HepG2 (cell line): ENCODE measurements around the gene CYP2J2. TPM values are rescaled to one million over a fixed set of nuclear protein-coding genes. Genes with fewer than 3 reads are reported as not detected.
A peak's percentile ranks its signal among the peaks of the same experiment; 100 is the strongest.

ENCODE experiments used
- ATAC-seq: fragments of 200-7000 bp; cut with Tn5 transposase; 3 replicates; pipeline ENCODE4 v1.9.1; 2020; ENCODE audit warnings: mild to moderate bottlenecking, moderate library complexity
- BruUV-seq: library from RNA; stranded (reverse); fragments of 400-500 nt; replicated peaks from 2 replicates; lab custom pipeline; 2021; lab: Mats Ljungman, UMichigan
- CTCF ChIA-PET: fragments of 300-600 bp; formaldehyde crosslinking; extraction: SDS; loops from one replicate; lab custom pipeline; 2021; ENCODE audit warnings: low total read pairs, inconsistent platforms, low intra/inter-chr PET ratio; lab: Yijun Ruan, JAX
- POLR2A ChIA-PET: fragments of 350-600 bp; sonication (Branson Sonifier 250); formaldehyde crosslinking; loops from one replicate; lab custom pipeline; 2020; ENCODE audit warnings: antibody characterized with exemption, inconsistent platforms; lab: Yijun Ruan, JAX
- DNase-seq: peaks from one replicate; pipeline ENCODE4 v3.0.0-alpha.2; 2015; ENCODE audit warnings: low spot score
- FAIRE-seq: peaks from 3 replicates; lab custom pipeline; 2011; peaks lifted over from hg19 to GRCh38; lab: Jason Lieb, UNC
- H2AFZ ChIP-seq: one replicate; pipeline ENCODE4 v1.6.1; 2011; ENCODE audit warnings: low read length, inconsistent platforms
- H3K27ac ChIP-seq: fragments of 300-600 bp; 3 replicates; pipeline ENCODE4 v1.8.0; 2011; ENCODE audit warnings: mixed run types, mild to moderate bottlenecking, mixed read lengths, low read length, inconsistent platforms; ENCODE audit not compliant: insufficient read depth; ENCODE audit errors: extremely low read length
- H3K27me3 ChIP-seq, 2 experiments: fragments of 200-600 bp in 1 of 2; 2 replicates in 1 of 2; 3 replicates in 1 of 2; pipeline versions ENCODE4 v1.6.0 to v1.8.0; 2011; ENCODE audit warnings: low read length in 2 of 2, mild to moderate bottlenecking in 2 of 2, moderate library complexity in 2 of 2, inconsistent platforms in 1 of 2; ENCODE audit not compliant: insufficient read depth in 2 of 2, control insufficient read depth in 1 of 2
- H3K36me3 ChIP-seq, 2 experiments: fragments of 200-600 bp in 1 of 2; replicated peaks in 1 of 2; 2 replicates in 1 of 2; 3 replicates in 1 of 2; pipeline versions ENCODE4 v1.5.1 to v1.8.0; 2011; ENCODE audit warnings: low read length in 2 of 2, inconsistent platforms in 1 of 2; ENCODE audit not compliant: insufficient read depth in 2 of 2, control insufficient read depth in 1 of 2
- H3K4me1 ChIP-seq: 2 replicates; pipeline ENCODE4 v1.5.1; 2012; ENCODE audit warnings: low read length, inconsistent platforms; ENCODE audit not compliant: insufficient read depth
- H3K4me2 ChIP-seq: 2 replicates; pipeline ENCODE4 v1.6.0; 2011; ENCODE audit warnings: low read depth, low read length, inconsistent platforms
- H3K4me3 ChIP-seq, 3 experiments: fragments of 200-600 bp in 1 of 3; sonication (generic), shearing (Covaris generic) in 1 of 3; replicated peaks in 1 of 3; 2 replicates each; pipeline ENCODE4 v1.5.1; 2011 to 2016; ENCODE audit warnings: low read length in 3 of 3, inconsistent platforms in 2 of 3, low read depth in 2 of 3, mild to moderate bottlenecking in 2 of 3, control low read depth in 1 of 3, mixed read lengths in 1 of 3; ENCODE audit not compliant: insufficient read depth in 1 of 3
- H3K79me2 ChIP-seq: one replicate; pipeline ENCODE4 v1.6.1; 2011; ENCODE audit warnings: low read length, inconsistent platforms; ENCODE audit not compliant: insufficient read depth
- H3K9ac ChIP-seq: 2 replicates; pipeline ENCODE4 v1.6.0; 2011; ENCODE audit warnings: mild to moderate bottlenecking, low read depth, low read length, inconsistent platforms; ENCODE audit not compliant: insufficient read depth
- H3K9me3 ChIP-seq: 2 replicates; pipeline ENCODE4 v1.5.1; 2012; ENCODE audit warnings: mild to moderate bottlenecking, low read length
- H4K20me1 ChIP-seq: 2 replicates; pipeline ENCODE4 v1.6.0; 2011; ENCODE audit warnings: inconsistent platforms, mild to moderate bottlenecking, low read length, moderate library complexity; ENCODE audit not compliant: insufficient read depth
- ARID2 ChIP-seq: sonication (generic); formaldehyde crosslinking; IDR thresholded peaks from 2 replicates; pipeline ENCODE4 v1.8.1; 2022; ENCODE audit warnings: mild to moderate bottlenecking, missing genetic modification reagents, borderline replicate concordance
- ERF ChIP-seq: IDR thresholded peaks from 2 replicates; pipeline ENCODE4 v1.6.1; 2018; ENCODE audit warnings: missing biosample characterization, missing genetic modification reagents
- FOXJ3 ChIP-seq: sonication (generic); formaldehyde crosslinking; IDR thresholded peaks from 2 replicates; pipeline ENCODE4 v1.4.0; 2020; ENCODE audit warnings: missing genetic modification reagents, mild to moderate bottlenecking, borderline replicate concordance
- KAT8 ChIP-seq: IDR thresholded peaks from 2 replicates; pipeline ENCODE4 v1.6.1; 2016; ENCODE audit warnings: missing genetic modification reagents, missing compliant biosample characterization
- MEF2D ChIP-seq: sonication (generic); formaldehyde crosslinking; IDR thresholded peaks from 2 replicates; pipeline ENCODE4 v1.5.1; 2020; ENCODE audit warnings: mild to moderate bottlenecking, missing genetic modification reagents
- PHF8 ChIP-seq: sonication (generic); formaldehyde crosslinking; IDR thresholded peaks from 2 replicates; pipeline ENCODE4 v1.5.0; 2020; ENCODE audit warnings: missing genetic modification reagents
- POGZ ChIP-seq: sonication (generic); formaldehyde crosslinking; IDR thresholded peaks from 2 replicates; pipeline ENCODE4 v1.4.0; 2020; ENCODE audit warnings: mild to moderate bottlenecking, missing genetic modification reagents
- SPEN ChIP-seq: sonication (generic); formaldehyde crosslinking; IDR thresholded peaks from 2 replicates; pipeline ENCODE4 v1.5.1; 2020; ENCODE audit warnings: low read depth, mild to moderate bottlenecking, missing genetic modification reagents
- STAG1 ChIP-seq: sonication (generic); formaldehyde crosslinking; IDR thresholded peaks from 2 replicates; pipeline ENCODE4 v1.4.0; 2020; ENCODE audit warnings: missing genetic modification reagents
- ZFP82 ChIP-seq: sonication (generic); formaldehyde crosslinking; IDR thresholded peaks from 2 replicates; pipeline ENCODE4 v1.5.1; 2020; ENCODE audit warnings: mild to moderate bottlenecking, missing genetic modification reagents, borderline replicate concordance
- ZNF614 ChIP-seq: IDR thresholded peaks from 2 replicates; pipeline ENCODE4 v1.6.1; 2018; ENCODE audit warnings: missing biosample characterization, missing genetic modification reagents, inconsistent platforms, borderline replicate concordance
- ZNF720 ChIP-seq: sonication (generic); formaldehyde crosslinking; IDR thresholded peaks from 2 replicates; pipeline ENCODE4 v1.4.0; 2020; ENCODE audit warnings: missing genetic modification reagents
- ZNF816 ChIP-seq: sonication (generic); formaldehyde crosslinking; IDR thresholded peaks from 2 replicates; pipeline ENCODE4 v1.8.0; 2022; ENCODE audit warnings: missing genetic modification reagents, mild to moderate bottlenecking, borderline replicate concordance
- WGBS: methylation state at CpG from one replicate; pipeline ENCODE4 v1.1.6; 2017; ENCODE audit warnings: low lambda C conversion rate; 5-methylcytosine and 5-hydroxymethylcytosine counted together
- in situ Hi-C: cut with HindIII; loops from 2 replicates; pipeline ENCODE4 v1.10.0; 2017; ENCODE audit warnings: low pct_unique_long_range_greater_than_20kb; ENCODE audit not compliant: extremely low pct_ligation_motif_present
- intact Hi-C: fragments of 100-400 bp; cut with micrococcal nuclease; formaldehyde crosslinking; loops from one replicate; pipeline ENCODE4 v1.10.0; 2022; ENCODE audit not compliant: unreplicated experiment
- polyA plus RNA-seq, 8 experiments: library from polyadenylated mRNA; depleted of rRNA in 3 of 8; stranded (reverse) in 7 of 8; unstranded in 1 of 8; fragments of >200 nt; fragmentation: Illumina TruSeq in 4 of 8; extraction: Trizol in 4 of 8; gene quantifications; 2 replicates each; pipeline versions ENCODE4 v1.2.1 to v1.2.3, GENCODE V29; 2011 to 2016; ENCODE audit warnings: low read depth in 4 of 8, missing spikeins in 1 of 8, mixed read lengths in 1 of 8; ENCODE audit not compliant: insufficient read depth in 1 of 8
- total RNA-seq, 5 experiments: library from RNA; depleted of rRNA; stranded (reverse); fragments of >200 nt; fragmentation: Illumina TruSeq; extraction: Trizol; gene quantifications; 2 replicates each; pipeline ENCODE4 v1.2.3, GENCODE V29; 2016; ENCODE audit warnings: low read depth in 1 of 5
- TF ChIP-seq, protein P1 (sequence below): sonication (generic); formaldehyde crosslinking; IDR thresholded peaks from 2 replicates; pipeline ENCODE4 v1.4.0; 2020; ENCODE audit warnings: mild to moderate bottlenecking, missing genetic modification reagents
- TF ChIP-seq, protein P2 (sequence below): sonication (generic); formaldehyde crosslinking; IDR thresholded peaks from 2 replicates; pipeline ENCODE4 v1.4.0; 2020; ENCODE audit warnings: low read depth, missing genetic modification reagents
- TF ChIP-seq, protein P3 (sequence below): sonication (generic); formaldehyde crosslinking; IDR thresholded peaks from 2 replicates; pipeline ENCODE4 v1.4.0; 2020; ENCODE audit warnings: missing genetic modification reagents

The CYP2J2 gene
- total and polyA plus RNA-seq, 2 of the 13 experiments (the other 11 are each of a cell fraction or from before 2014, with no cell fraction given), result 2.1 to 5.9 TPM

DNA sequence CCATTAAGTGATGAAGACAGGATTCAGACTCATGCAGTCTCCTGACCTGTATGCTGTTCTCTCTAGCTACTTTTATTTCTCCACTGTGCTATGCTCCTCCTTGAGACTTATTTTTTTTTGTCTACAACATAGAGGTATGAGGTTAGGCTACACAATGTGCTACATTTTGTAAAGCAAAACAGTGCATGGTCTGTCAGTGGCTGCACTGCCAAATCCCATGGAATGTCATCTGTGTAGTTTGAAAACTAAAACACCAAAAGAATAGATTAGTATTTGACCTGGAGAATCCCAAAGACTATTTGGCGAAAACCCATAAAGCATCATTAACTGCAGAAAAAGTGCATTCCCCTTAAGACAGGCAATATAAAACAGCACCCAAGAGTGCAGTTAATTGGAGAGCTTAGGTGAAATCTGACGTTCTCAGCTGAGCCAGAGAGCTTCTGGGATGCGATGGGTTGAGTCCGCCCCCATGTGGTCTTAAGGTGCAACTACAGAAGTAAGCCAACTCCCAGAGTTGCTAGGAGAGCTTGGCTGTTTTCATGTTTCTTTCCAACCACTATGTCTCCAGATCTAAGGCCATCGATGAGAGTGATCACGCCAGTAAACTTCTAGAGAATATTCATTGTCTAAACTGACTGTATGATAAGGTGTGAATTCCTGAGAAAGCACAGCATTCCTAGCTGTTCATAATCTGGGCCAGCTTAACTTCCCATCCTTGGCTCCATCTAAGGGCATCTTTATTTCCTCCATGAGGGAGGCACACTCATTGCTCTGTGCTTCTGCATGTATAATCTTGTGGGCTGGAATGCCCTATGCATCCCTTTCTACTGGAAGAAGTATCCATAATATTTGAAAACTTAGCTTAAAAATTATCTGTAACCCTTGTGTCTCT lies 20.7 kb upstream of the CYP2J2 start (continued):
- TF ChIP-seq SPEN (CRISPR knock-in tag) (no peak), POGZ (no peak), STAG1 (CRISPR knock-in tag) (peak; percentile 98), ERF (CRISPR knock-in tag) (peak; percentile 51; the same call in 1 of the 2 replicates)

DNA sequence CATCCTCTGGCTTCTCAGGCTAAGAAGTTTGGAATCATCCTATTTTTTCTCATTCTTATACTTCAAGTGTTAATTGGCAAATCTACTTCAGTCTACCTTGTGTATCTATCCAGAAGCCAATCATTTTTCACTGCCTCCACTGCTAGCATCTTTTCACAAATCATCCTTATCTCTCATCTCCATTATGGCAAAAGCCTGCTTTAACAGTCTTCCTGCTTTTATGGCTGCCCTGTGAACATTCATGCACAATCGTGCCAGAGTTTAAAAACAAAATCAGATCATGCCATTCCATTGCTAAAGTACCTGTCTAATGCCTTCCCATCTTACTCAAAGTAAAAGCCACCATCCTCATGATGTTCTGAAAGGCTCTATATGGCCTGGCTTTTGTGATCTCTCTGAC lies 19.2 kb upstream of the CYP2J2 start:
- Histone ChIP-seq H3K9ac (no peak overlapping the region), H3K4me2 (no peak overlapping the region), H3K27ac (no peak overlapping the region), H2AFZ (no peak overlapping the region), H4K20me1 (no peaks in the 10 kb centered on the region), H3K4me1 (peaks cover 9% of the 10 kb centered on the region), H3K36me3 (no peaks in the 10 kb centered on the region), H3K27me3 (no peaks in the 10 kb centered on the region), H3K4me3 (no peak overlapping the region), H3K9me3 (no peaks in the 10 kb centered on the region), H3K79me2 (no peaks in the 10 kb centered on the region)
- intact Hi-C loops (no loop called here), in situ Hi-C loops (loop anchor here (5.0 kb wide), 2 partner anchors 43 to 68 kb away; no protein-coding TSS in a partner anchor)
- FAIRE-seq (no peak), DNase-seq (no peak), ATAC-seq (no peak)
- BruUV-seq, result no TSS peak
- WGBS, result 0% methylated on average over 1 of the region's 1 CpG
- ChIA-PET POLR2A (no interaction called here), CTCF (interaction anchor here (2.4 kb wide), 1 partner anchor 43 kb away, joined by 47 read pairs; no protein-coding TSS in a partner anchor)
- TF ChIP-seq ZNF720 (CRISPR knock-in tag) (no peak), ZNF614 (CRISPR knock-in tag) (no peak), ARID2 (CRISPR knock-in tag) (no peak), MEF2D (CRISPR knock-in tag) (no peak), ZNF816 (no peak), FOXJ3 (CRISPR knock-in tag) (no peak), KAT8 (CRISPR knock-in tag) (no peak), PHF8 (CRISPR knock-in tag) (no peak), ZFP82 (CRISPR knock-in tag) (no peak)
- TF ChIP-seq, protein P1, sequence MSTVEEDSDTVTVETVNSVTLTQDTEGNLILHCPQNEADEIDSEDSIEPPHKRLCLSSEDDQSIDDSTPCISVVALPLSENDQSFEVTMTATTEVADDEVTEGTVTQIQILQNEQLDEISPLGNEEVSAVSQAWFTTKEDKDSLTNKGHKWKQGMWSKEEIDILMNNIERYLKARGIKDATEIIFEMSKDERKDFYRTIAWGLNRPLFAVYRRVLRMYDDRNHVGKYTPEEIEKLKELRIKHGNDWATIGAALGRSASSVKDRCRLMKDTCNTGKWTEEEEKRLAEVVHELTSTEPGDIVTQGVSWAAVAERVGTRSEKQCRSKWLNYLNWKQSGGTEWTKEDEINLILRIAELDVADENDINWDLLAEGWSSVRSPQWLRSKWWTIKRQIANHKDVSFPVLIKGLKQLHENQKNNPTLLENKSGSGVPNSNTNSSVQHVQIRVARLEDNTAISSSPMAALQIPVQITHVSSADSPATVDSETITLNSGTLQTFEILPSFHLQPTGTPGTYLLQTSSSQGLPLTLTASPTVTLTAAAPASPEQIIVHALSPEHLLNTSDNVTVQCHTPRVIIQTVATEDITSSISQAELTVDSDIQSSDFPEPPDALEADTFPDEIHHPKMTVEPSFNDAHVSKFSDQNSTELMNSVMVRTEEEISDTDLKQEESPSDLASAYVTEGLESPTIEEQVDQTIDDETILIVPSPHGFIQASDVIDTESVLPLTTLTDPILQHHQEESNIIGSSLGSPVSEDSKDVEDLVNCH (CRISPR knock-in tag), result no peak
- TF ChIP-seq, protein P2, sequence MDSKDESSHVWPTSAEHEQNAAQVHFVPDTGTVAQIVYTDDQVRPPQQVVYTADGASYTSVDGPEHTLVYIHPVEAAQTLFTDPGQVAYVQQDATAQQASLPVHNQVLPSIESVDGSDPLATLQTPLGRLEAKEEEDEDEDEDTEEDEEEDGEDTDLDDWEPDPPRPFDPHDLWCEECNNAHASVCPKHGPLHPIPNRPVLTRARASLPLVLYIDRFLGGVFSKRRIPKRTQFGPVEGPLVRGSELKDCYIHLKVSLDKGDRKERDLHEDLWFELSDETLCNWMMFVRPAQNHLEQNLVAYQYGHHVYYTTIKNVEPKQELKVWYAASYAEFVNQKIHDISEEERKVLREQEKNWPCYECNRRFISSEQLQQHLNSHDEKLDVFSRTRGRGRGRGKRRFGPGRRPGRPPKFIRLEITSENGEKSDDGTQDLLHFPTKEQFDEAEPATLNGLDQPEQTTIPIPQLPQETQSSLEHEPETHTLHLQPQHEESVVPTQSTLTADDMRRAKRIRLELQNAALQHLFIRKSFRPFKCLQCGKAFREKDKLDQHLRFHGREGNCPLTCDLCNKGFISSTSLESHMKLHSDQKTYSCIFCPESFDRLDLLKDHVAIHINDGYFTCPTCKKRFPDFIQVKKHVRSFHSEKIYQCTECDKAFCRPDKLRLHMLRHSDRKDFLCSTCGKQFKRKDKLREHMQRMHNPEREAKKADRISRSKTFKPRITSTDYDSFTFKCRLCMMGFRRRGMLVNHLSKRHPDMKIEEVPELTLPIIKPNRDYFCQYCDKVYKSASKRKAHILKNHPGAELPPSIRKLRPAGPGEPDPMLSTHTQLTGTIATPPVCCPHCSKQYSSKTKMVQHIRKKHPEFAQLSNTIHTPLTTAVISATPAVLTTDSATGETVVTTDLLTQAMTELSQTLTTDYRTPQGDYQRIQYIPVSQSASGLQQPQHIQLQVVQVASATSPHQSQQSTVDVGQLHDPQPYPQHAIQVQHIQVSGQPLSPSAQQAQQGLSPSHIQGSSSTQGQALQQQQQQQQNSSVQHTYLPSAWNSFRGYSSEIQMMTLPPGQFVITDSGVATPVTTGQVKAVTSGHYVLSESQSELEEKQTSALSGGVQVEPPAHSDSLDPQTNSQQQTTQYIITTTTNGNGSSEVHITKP (CRISPR knock-in tag), result no peak
- TF ChIP-seq, protein P3, sequence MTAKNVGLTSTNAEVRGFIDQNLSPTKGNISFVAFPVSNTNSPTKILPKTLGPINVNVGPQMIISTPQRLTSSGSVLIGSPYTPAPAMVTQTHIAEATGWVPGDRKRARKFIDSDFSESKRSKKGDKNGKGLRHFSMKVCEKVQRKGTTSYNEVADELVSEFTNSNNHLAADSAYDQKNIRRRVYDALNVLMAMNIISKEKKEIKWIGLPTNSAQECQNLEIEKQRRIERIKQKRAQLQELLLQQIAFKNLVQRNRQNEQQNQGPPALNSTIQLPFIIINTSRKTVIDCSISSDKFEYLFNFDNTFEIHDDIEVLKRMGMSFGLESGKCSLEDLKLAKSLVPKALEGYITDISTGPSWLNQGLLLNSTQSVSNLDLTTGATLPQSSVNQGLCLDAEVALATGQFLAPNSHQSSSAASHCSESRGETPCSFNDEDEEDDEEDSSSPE, result no peak
